H9 (cell line): ENCODE data around the gene SLC35E4. TPM values are rescaled to one million over a fixed set of nuclear protein-coding genes. Genes with fewer than 3 reads are reported as not detected.
A peak's percentile ranks its signal among the peaks of the same experiment; 100 is the strongest.

Experiments used
- DNase-seq: peaks from one replicate; pipeline ENCODE4 v3.0.0-alpha.2; 2017
- H2AFZ ChIP-seq: one replicate; pipeline ENCODE4 v1.6.1; 2013; ENCODE audit warnings: mild to moderate bottlenecking, low read length, control low read depth, moderate library complexity
- H2AK5ac ChIP-seq: 2 replicates; pipeline ENCODE4 v1.6.1; 2013; ENCODE audit warnings: low read length, control low read depth, mixed read lengths; ENCODE audit not compliant: insufficient read length
- H2BK120ac ChIP-seq: one replicate; pipeline ENCODE4 v1.6.1; 2013; ENCODE audit warnings: low read depth, mild to moderate bottlenecking, low read length, control low read depth, inconsistent platforms; ENCODE audit not compliant: poor library complexity, severe bottlenecking
- H2BK12ac ChIP-seq: 2 replicates; pipeline ENCODE4 v1.6.1; 2013; ENCODE audit warnings: low read length, control low read depth, mixed read lengths, low read depth; ENCODE audit not compliant: insufficient read length
- H2BK15ac ChIP-seq: 2 replicates; pipeline ENCODE4 v1.6.1; 2013; ENCODE audit warnings: low read depth, low read length, control low read depth
- H2BK20ac ChIP-seq: one replicate; pipeline ENCODE4 v1.6.1; 2013; ENCODE audit warnings: low read depth, mild to moderate bottlenecking, low read length, control low read depth, inconsistent platforms; ENCODE audit not compliant: poor library complexity, severe bottlenecking
- H2BK5ac ChIP-seq: 2 replicates; pipeline ENCODE4 v1.6.1; 2013; ENCODE audit warnings: low read length, control low read depth, mixed read lengths; ENCODE audit not compliant: insufficient read length
- H3K14ac ChIP-seq: 2 replicates; pipeline ENCODE4 v1.6.1; 2013; ENCODE audit warnings: low read length, control low read depth; ENCODE audit not compliant: insufficient read depth
- H3K18ac ChIP-seq: 2 replicates; pipeline ENCODE4 v1.6.1; 2013; ENCODE audit warnings: low read depth, mild to moderate bottlenecking, mixed read lengths, low read length, control low read depth; ENCODE audit not compliant: insufficient read length
- H3K23ac ChIP-seq: 2 replicates; pipeline ENCODE4 v1.6.1; 2013; ENCODE audit warnings: low read length, control low read depth, mixed read lengths, low read depth; ENCODE audit not compliant: insufficient read length
- H3K23me2 ChIP-seq: 2 replicates; pipeline ENCODE4 v1.6.1; 2013; ENCODE audit warnings: low read depth, mild to moderate bottlenecking, mixed read lengths, low read length, control low read depth; ENCODE audit not compliant: insufficient read length, poor library complexity, severe bottlenecking
- H3K27ac ChIP-seq: 2 replicates; pipeline ENCODE4 v1.5.1; 2013; ENCODE audit warnings: low read length, control low read depth, mixed read lengths, low read depth; ENCODE audit not compliant: insufficient read length
- H3K27me3 ChIP-seq: 2 replicates; pipeline ENCODE4 v1.6.1; 2013; ENCODE audit warnings: low read length, control low read depth, inconsistent platforms; ENCODE audit not compliant: insufficient read depth
- H3K4ac ChIP-seq: 2 replicates; pipeline ENCODE4 v1.6.1; 2013; ENCODE audit warnings: low read depth, mild to moderate bottlenecking, control low read depth, inconsistent platforms, low read length, moderate library complexity
- H3K4me1 ChIP-seq: 2 replicates; pipeline ENCODE4 v1.6.1; 2013; ENCODE audit warnings: low read length, control low read depth, inconsistent platforms; ENCODE audit not compliant: insufficient read depth
- H3K4me2 ChIP-seq: 2 replicates; pipeline ENCODE4 v1.6.1; 2013; ENCODE audit warnings: low read length, control low read depth, mixed read lengths; ENCODE audit not compliant: insufficient read length, insufficient read depth
- H3K56ac ChIP-seq: 2 replicates; pipeline ENCODE4 v1.6.1; 2013; ENCODE audit warnings: low read depth, mild to moderate bottlenecking, mixed read lengths, low read length, control low read depth; ENCODE audit not compliant: insufficient read length
- H3K79me1 ChIP-seq: 2 replicates; pipeline ENCODE4 v1.6.1; 2013; ENCODE audit warnings: low read depth, mild to moderate bottlenecking, moderate library complexity, low read length, control low read depth, inconsistent platforms; ENCODE audit not compliant: insufficient read depth, poor library complexity, severe bottlenecking
- H3K79me2 ChIP-seq: 2 replicates; pipeline ENCODE4 v1.6.1; 2013; ENCODE audit warnings: low read length, control low read depth, inconsistent platforms; ENCODE audit not compliant: insufficient read depth
- H3K9ac ChIP-seq: 2 replicates; pipeline ENCODE4 v1.6.1; 2013; ENCODE audit warnings: low read length, control low read depth, mixed read lengths; ENCODE audit not compliant: insufficient read length; ENCODE audit errors: extremely low read depth
- H3K9me3 ChIP-seq: one replicate; pipeline ENCODE4 v1.6.1; 2013; ENCODE audit warnings: low read depth, low read length, inconsistent platforms; ENCODE audit not compliant: control insufficient read depth
- H3T11ph ChIP-seq: one replicate; pipeline ENCODE4 v1.6.1; 2013; ENCODE audit warnings: mild to moderate bottlenecking, low read length, control low read depth, inconsistent platforms
- H4K20me1 ChIP-seq: one replicate; pipeline ENCODE4 v1.6.1; 2013; ENCODE audit not compliant: control insufficient read depth, insufficient read length, insufficient read depth
- H4K5ac ChIP-seq: 2 replicates; pipeline ENCODE4 v1.6.1; 2013; ENCODE audit warnings: low read depth, mild to moderate bottlenecking, mixed read lengths, low read length, control low read depth; ENCODE audit not compliant: insufficient read length
- H4K8ac ChIP-seq: replicated peaks from 2 replicates; pipeline ENCODE4 v1.6.1; 2013; ENCODE audit warnings: low read length, control low read depth, mixed read lengths, low read depth; ENCODE audit not compliant: insufficient read length
- H4K91ac ChIP-seq: 2 replicates; pipeline ENCODE4 v1.6.1; 2013; ENCODE audit warnings: low read depth, mild to moderate bottlenecking, moderate library complexity, mixed read lengths, low read length, control low read depth; ENCODE audit not compliant: insufficient read length
- H3K27ac Mint-ChIP-seq, 3 experiments: 2 replicates in 2 of 3; 3 replicates in 1 of 3; pipeline ENCODE4 v1.8.0; 2020 to 2021; ENCODE audit warnings: mixed read lengths in 3 of 3, mild to moderate bottlenecking in 1 of 3, moderate library complexity in 1 of 3
- H3K27me3 Mint-ChIP-seq: 2 replicates; pipeline ENCODE4 v1.8.0; 2021; ENCODE audit warnings: low read depth, mild to moderate bottlenecking, moderate library complexity, mixed read lengths
- H3K36me3 Mint-ChIP-seq, 3 experiments: 2 replicates in 2 of 3; 3 replicates in 1 of 3; pipeline ENCODE4 v1.8.0; 2020 to 2021; ENCODE audit warnings: low read depth in 3 of 3, mixed read lengths in 3 of 3; ENCODE audit not compliant: insufficient read depth in 1 of 3
- H3K4me1 Mint-ChIP-seq, 2 experiments: 2 replicates each; pipeline ENCODE4 v1.8.0; 2020; ENCODE audit warnings: mixed read lengths in 2 of 2
- H3K4me3 Mint-ChIP-seq, 2 experiments: 2 replicates in 1 of 2; 3 replicates in 1 of 2; pipeline ENCODE4 v1.8.0; 2020 to 2021; ENCODE audit warnings: mild to moderate bottlenecking in 2 of 2, mixed read lengths in 2 of 2, moderate library complexity in 1 of 2
- H3K9me3 Mint-ChIP-seq, 2 experiments: 2 replicates in 1 of 2; 3 replicates in 1 of 2; pipeline ENCODE4 v1.8.0; 2020; ENCODE audit warnings: mild to moderate bottlenecking in 2 of 2, mixed read lengths in 2 of 2, moderate library complexity in 1 of 2
- WGBS: extraction: QIAGEN DNeasy Blood & Tissue Kit; methylation state at CpG from one replicate; pipeline ENCODE4 v1.1.7; 2013; ENCODE audit warnings: missing lambda C conversion rate, low lambda C conversion rate, mixed read lengths; ENCODE audit not compliant: insufficient read length; ENCODE audit errors: extremely low coverage; 5-methylcytosine and 5-hydroxymethylcytosine counted together
- total RNA-seq: library from RNA; stranded (reverse); gene quantifications from 2 replicates; pipeline ENCODE4 v1.2.1, GENCODE V29; 2021
- TF ChIP-seq, protein P1 (sequence below): fragments of 200-600 bp; sonication (generic); conservative IDR thresholded peaks from 3 replicates; pipeline ENCODE4 v1.8.0; 2021; ENCODE audit warnings: antibody characterized with exemption, mild to moderate bottlenecking

SLC35E4 gene
- total RNA-seq, 1 experiment from 2014 or later = 3.7 TPM

- TF ChIP-seq, protein P1, sequence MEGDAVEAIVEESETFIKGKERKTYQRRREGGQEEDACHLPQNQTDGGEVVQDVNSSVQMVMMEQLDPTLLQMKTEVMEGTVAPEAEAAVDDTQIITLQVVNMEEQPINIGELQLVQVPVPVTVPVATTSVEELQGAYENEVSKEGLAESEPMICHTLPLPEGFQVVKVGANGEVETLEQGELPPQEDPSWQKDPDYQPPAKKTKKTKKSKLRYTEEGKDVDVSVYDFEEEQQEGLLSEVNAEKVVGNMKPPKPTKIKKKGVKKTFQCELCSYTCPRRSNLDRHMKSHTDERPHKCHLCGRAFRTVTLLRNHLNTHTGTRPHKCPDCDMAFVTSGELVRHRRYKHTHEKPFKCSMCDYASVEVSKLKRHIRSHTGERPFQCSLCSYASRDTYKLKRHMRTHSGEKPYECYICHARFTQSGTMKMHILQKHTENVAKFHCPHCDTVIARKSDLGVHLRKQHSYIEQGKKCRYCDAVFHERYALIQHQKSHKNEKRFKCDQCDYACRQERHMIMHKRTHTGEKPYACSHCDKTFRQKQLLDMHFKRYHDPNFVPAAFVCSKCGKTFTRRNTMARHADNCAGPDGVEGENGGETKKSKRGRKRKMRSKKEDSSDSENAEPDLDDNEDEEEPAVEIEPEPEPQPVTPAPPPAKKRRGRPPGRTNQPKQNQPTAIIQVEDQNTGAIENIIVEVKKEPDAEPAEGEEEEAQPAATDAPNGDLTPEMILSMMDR = peak; percentile 94
- Histone ChIP-seq H4K8ac (no peak overlapping the region), H3K14ac (no peak overlapping the region), H3K79me2 (no peaks in the 10 kb centered on the region), H3K9ac (no peak overlapping the region), H3K27me3 (no peaks in the 10 kb centered on the region; the same call in 1 of the 2 replicates), H2BK15ac (no peak overlapping the region), H2BK120ac (no peak overlapping the region), H2BK12ac (no peak overlapping the region), H3K18ac (no peak overlapping the region), H4K20me1 (no peaks in the 10 kb centered on the region), H3K79me1 (no peaks in the 10 kb centered on the region), H2AFZ (no peak overlapping the region), H3K23ac (no peak overlapping the region), H3K4ac (no peak overlapping the region), H3K4me2 (peak overlapping the region; percentile 50), H2BK20ac (no peak overlapping the region), H2AK5ac (no peak overlapping the region), H4K91ac (no peak overlapping the region), H3K23me2 (peaks cover 12% of the 10 kb centered on the region), H2BK5ac (no peak overlapping the region), H3T11ph (no peak overlapping the region), H4K5ac (no peak overlapping the region), H3K4me1 (no peaks in the 10 kb centered on the region; the same call in 1 of the 2 replicates), H3K56ac (no peak overlapping the region), H3K27ac (no peak overlapping the region), H3K9me3 (no peaks in the 10 kb centered on the region)
- H3K4me1 Mint-ChIP-seq = peaks cover 24 to 31% of the 10 kb centered on the region in 2 experiments
- WGBS = no CpG with 5 or more reads among the region's 29 CpGs
- peaks cover 12 to 16% of the 10 kb centered on the region in 2 experiments for H3K9me3 Mint-ChIP-seq
- H3K27me3 Mint-ChIP-seq = peaks cover 10% of the 10 kb centered on the region
- no peak overlapping the region; a peak in 1 of 7 replicates for H3K27ac Mint-ChIP-seq
- peak overlapping the region; percentile 59 to 73 for H3K4me3 Mint-ChIP-seq
- H3K36me3 Mint-ChIP-seq = peaks cover 8 to 20% (median 15%) of the 10 kb centered on the region in 3 experiments; a peak in 6 of 7 replicates
- peak; percentile 90 for DNase-seq
Observed at GRCh38 chr22:30634471-30635233, 929 bp upstream of the SLC35E4 start.
